ENCODE results near the gene MPRIP. TPM values are rescaled to one million over a fixed set of nuclear protein-coding genes. Genes with fewer than 3 reads are reported as not detected.

MPRIP gene
- total and polyA plus RNA-seq, 10 donors = 52.3 to 309 (median 131) TPM

DNA sequence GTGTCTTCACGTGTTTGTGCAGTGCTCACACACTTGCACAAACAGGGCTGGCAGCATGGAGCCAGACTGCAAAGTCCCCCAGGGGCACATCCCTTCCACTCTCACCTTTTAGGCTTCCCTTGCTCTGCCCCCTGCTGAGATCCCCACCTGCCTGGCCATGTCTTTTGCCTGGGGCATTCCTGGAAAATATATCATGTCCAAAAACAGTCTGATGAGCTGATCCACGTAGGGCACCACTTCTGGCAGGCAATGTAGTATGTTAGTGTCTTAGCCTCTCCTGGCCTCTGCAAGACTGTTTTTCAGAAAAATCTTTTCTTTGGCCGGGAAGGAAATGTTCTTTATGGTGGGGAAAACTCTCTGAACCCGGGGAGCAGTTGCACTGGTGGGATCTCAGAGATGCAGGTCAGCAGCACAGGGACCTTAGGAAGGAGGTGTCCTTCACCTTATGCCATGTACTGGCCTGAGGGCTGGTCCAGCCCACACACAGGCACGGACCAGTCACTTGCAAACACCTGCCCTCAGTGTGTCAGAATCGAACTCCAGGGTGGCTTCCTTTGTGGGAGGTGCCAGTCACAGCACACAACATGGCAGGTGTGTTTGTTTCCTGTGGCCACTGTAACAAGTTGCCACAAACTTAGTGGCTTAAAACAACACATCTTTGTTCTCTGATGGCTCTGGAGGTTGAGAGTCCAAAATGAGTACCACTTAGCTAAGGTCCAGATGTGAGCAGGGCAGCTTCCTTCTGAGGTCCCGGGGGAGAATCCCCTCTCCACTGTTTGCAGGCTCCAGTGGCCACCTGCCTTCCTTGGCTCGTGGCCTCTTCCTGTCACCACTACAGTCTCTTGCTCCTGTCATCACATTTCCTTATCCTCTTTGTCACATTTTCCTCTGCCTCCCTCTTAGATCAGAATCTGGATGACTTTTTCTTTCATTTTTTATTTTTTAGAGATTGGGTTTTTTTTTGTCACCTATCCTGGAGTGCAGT, 46.6 kb downstream of the MPRIP start:
- intact Hi-C loops (cut with DNase I; ENCODE audit: low total_unique reads) = no loop called here
- DNase-seq = peak; percentile 50
- WGBS, 5 donors = 50 to 64% (median 56%) methylated on average over 7 to 8 of the region's 8 CpGs
- TF ChIP-seq POLR2A (IDR thresholded peaks at IDR 0.05) (no peak), POLR2AphosphoS5 (IDR thresholded peaks at IDR 0.05) (no peak)
- TF ChIP-seq, protein P1, sequence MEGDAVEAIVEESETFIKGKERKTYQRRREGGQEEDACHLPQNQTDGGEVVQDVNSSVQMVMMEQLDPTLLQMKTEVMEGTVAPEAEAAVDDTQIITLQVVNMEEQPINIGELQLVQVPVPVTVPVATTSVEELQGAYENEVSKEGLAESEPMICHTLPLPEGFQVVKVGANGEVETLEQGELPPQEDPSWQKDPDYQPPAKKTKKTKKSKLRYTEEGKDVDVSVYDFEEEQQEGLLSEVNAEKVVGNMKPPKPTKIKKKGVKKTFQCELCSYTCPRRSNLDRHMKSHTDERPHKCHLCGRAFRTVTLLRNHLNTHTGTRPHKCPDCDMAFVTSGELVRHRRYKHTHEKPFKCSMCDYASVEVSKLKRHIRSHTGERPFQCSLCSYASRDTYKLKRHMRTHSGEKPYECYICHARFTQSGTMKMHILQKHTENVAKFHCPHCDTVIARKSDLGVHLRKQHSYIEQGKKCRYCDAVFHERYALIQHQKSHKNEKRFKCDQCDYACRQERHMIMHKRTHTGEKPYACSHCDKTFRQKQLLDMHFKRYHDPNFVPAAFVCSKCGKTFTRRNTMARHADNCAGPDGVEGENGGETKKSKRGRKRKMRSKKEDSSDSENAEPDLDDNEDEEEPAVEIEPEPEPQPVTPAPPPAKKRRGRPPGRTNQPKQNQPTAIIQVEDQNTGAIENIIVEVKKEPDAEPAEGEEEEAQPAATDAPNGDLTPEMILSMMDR (IDR thresholded peaks at IDR 0.05 in 8 of 11, conservative IDR thresholded peaks at IDR 0.05 in 3 of 11) = no peak
- Histone ChIP-seq H3K9me3 (no peaks in the 10 kb centered on the region), H3K27me3 (replicated peaks in 1 of 7) (no peaks in the 10 kb centered on the region), H3K4me1 (peaks cover 0 to 85% (median 48%) of the 10 kb centered on the region in 6 donors), H3K27ac (peak overlapping the region in 1 of 8 donors; percentile 18), H3K36me3 (peaks cover 0 to 74% (median 10%) of the 10 kb centered on the region in 6 donors), H3K4me3 (no peak overlapping the region)

DNA sequence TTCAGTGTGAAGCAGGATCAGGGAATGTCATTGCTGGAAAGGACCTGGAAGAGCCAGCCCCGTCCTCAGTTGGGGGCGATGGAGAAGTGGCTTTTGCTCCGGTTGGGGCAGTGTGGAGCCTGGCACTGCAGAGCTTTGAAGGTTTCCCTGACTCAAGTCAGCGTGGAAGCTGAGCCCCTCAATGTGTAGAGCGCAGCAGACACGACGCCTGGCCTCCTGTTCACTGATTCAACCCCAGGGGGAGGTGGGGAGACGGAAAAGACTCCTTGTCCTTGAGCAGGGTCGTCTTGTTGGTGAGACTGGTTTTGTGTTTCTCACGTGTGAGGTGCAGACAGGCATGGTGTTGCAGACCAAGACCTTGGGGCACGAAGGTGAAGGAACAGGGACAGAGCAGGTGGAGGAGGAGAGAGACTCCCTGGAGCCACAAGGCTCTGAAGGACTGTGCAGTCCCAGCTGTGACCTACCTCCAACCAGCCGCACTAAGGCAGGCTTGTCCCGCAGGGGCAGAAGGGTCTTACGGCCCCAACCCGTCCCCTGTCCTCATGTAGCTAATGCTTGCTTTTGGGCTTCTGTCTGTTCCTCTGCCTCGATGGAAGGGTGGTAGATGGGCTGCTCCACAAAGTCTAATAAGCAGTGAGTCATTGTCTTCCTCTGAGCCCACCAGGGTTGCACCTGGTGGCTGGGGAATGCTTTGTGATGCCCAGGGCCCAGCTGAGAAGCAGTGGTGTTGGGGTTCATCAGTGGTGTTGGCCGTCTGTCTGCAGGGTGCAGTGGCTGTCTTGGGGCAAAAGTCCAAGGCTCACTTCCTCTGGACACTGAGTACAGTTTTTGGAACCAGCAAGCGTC, 47.8 kb downstream of the MPRIP start:
- WGBS, 5 donors = 88 to 95% (median 91%) methylated on average over 15 to 18 of the region's 18 CpGs
- Histone ChIP-seq H3K9me3 (no peaks in the 10 kb centered on the region), H3K27ac (no peak overlapping the region), H3K4me3 (no peak overlapping the region), H3K4me1 (peaks cover 0 to 95% (median 50%) of the 10 kb centered on the region in 6 donors), H3K27me3 (replicated peaks in 1 of 7) (no peaks in the 10 kb centered on the region), H3K36me3 (peaks cover 0 to 63% (median 6%) of the 10 kb centered on the region in 6 donors)
- DNase-seq = peak; percentile 44
- TF ChIP-seq POLR2A (IDR thresholded peaks at IDR 0.05) (no peak), POLR2AphosphoS5 (IDR thresholded peaks at IDR 0.05) (no peak)
- TF ChIP-seq, protein P1 (IDR thresholded peaks at IDR 0.05 in 8 of 11, conservative IDR thresholded peaks at IDR 0.05 in 3 of 11) = no peak
- intact Hi-C loops (cut with DNase I; ENCODE audit: low total_unique reads) = no loop called here

DNA sequence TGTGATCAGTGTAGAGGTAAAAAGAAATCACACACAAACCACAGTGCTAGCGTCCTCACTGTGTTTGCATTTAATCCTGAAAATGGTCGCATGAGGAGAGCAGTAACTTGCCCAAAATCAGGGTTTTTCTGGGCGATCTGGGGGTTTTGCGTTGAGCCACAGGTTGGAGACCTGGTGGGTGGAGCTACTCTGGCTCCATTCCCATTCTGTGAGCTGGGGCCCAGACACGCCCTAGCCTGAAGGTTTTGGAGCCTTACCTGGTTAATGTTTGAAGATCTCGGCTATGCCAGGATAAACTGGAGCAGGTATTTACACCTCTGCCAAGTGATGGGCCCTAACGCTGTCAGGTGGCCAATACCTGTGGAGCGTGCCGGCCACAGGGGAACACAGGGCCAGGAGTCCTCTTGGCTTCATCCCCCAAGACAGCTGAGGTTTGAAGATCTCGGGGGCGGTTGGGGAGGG, 48.4 kb downstream of the MPRIP start:
- H3K27me3 ChIP-seq (replicated peaks in 1 of 7) = no peaks in the 10 kb centered on the region
- intact Hi-C loops (cut with DNase I; ENCODE audit: low total_unique reads) = no loop called here
- H3K36me3 ChIP-seq = peaks cover 0 to 56% (median 3%) of the 10 kb centered on the region in 6 donors
- H3K27ac ChIP-seq = no peak overlapping the region
- peaks cover 0 to 98% (median 50%) of the 10 kb centered on the region in 6 donors for H3K4me1 ChIP-seq
- TF ChIP-seq, protein P1 (IDR thresholded peaks at IDR 0.05 in 8 of 11, conservative IDR thresholded peaks at IDR 0.05 in 3 of 11) = no peak
- WGBS, 5 donors = 83 to 96% (median 95%) methylated on average over 7 to 11 of the region's 11 CpGs
- no peaks in the 10 kb centered on the region for H3K9me3 ChIP-seq
- DNase-seq = no peak
- H3K4me3 ChIP-seq = no peak overlapping the region
